Measurements from ENCODE around the gene IL1RAPL2. TPM values are rescaled to one million over a fixed set of nuclear protein-coding genes. Genes with fewer than 3 reads are reported as not detected.

Gene IL1RAPL2
- total RNA-seq, 2 experiments from 2014 or later: not detected

DNA sequence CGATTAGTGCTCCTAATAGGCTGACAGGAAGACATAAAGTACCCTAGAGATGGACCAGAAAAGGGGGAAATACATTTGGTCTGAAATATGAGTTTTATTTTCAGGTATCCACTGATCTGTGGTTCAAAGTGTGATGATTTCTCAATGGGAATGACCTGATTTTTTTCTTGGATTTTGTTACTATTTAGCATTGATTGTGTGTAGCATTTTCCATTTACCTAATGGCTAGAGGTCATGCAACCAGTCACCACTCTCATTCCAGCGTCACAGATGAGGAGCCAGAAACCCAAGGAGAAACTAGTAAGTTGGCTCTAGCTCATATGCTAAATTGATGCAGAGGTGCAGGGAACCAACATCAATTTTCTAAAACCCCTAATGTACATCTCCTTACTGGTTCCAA lies 118.1 kb downstream of the IL1RAPL2 start:
- ChIA-PET POLR2A (no interaction called here), CTCF (no interaction called here)
- H3K4me1 Mint-ChIP-seq (ENCODE audit: low read depth): no peaks in the 10 kb centered on the region
- H3K4me3 Mint-ChIP-seq: no peak overlapping the region
- no peaks in the 10 kb centered on the region for H3K9me3 Mint-ChIP-seq
- H3K36me3 Mint-ChIP-seq: no peaks in the 10 kb centered on the region
- intact Hi-C loops (cut with micrococcal nuclease): no loop called here
- DNase-seq: no peak
- no peaks in the 10 kb centered on the region for H3K27me3 Mint-ChIP-seq
- H3K27ac Mint-ChIP-seq: no peak overlapping the region

DNA sequence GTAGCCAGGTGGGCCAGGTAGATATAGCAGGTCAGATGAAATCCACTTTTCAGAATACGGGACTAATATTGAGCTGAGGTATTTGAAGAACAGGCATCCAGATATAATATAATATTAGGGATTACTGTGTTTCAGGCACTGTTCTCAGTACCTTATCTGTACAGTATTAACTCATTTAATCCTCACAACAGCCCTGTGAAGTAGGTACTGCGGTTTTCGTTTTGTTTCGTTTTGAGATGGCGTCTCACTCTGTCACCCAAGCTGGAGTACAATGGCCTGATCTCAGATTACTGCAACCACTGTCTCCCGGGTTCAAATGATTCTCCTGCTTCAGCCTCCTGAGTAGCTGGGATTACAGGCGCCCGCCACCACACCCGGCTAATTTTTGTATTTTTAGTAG lies 129.6 kb downstream of the IL1RAPL2 start:
- Mint-ChIP-seq H3K4me1 (ENCODE audit: low read depth) (no peaks in the 10 kb centered on the region), H3K9me3 (no peaks in the 10 kb centered on the region), H3K27me3 (no peaks in the 10 kb centered on the region), H3K4me3 (no peak overlapping the region), H3K36me3 (no peaks in the 10 kb centered on the region), H3K27ac (no peak overlapping the region)
- DNase-seq: no peak
- intact Hi-C loops (cut with micrococcal nuclease): no loop called here
- POLR2A ChIA-PET: no interaction called here
- CTCF ChIA-PET: interaction anchor here (0.6 kb wide), 1 partner anchor 20 kb away, joined by 3 read pairs; no protein-coding TSS in a partner anchor

DNA sequence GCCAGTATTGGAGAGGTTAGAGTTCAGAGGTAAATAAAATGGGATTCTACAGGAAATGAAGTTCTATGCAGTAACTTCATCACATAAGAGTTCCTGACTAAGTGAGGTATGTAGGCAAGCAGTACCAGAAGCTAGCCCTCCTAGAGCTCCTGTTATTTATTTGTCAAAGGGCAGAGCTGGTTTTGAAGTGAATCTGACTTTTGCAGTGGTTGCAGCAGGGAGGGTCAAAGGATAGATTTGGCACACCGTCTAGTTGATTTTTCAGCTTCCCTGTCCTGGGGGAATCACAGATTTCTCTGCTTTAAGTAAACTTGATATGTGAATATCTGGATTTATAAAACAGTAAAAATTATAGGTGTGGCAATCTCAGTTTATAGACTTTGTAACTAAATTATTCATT lies 130.7 kb downstream of the IL1RAPL2 start:
- DNase-seq: no peak
- H3K36me3 Mint-ChIP-seq: no peaks in the 10 kb centered on the region
- intact Hi-C loops (cut with micrococcal nuclease): no loop called here
- no peaks in the 10 kb centered on the region for H3K9me3 Mint-ChIP-seq
- ChIA-PET CTCF (no interaction called here), POLR2A (no interaction called here)
- no peak overlapping the region for H3K4me3 Mint-ChIP-seq
- H3K27me3 Mint-ChIP-seq: no peaks in the 10 kb centered on the region
- no peaks in the 10 kb centered on the region for H3K4me1 Mint-ChIP-seq (ENCODE audit: low read depth)
- H3K27ac Mint-ChIP-seq: no peak overlapping the region

DNA sequence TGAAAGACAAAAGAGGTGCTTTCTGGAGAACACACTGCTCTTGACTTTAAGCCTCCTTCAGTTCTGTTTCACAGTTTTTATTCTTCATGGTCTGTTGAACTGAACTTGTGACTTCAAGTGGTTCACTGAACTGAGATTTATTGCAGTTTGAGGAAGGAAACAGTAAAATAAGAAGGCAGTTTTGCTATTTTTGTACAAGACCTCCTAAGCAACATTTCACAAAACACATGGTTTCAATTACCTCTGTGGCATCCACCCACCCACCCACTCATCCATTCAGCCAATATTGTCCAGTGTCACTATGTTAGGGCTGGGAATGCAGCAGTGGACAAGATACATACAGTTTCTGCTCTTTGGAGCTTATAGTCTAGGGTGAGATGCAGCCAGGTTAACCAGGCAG lies 131.3 kb downstream of the IL1RAPL2 start:
- Mint-ChIP-seq H3K27ac (no peak overlapping the region), H3K27me3 (no peaks in the 10 kb centered on the region), H3K4me3 (no peak overlapping the region), H3K4me1 (ENCODE audit: low read depth) (no peaks in the 10 kb centered on the region), H3K9me3 (no peaks in the 10 kb centered on the region), H3K36me3 (no peaks in the 10 kb centered on the region)
- DNase-seq: no peak
- ChIA-PET CTCF (no interaction called here), POLR2A (no interaction called here)
- intact Hi-C loops (cut with micrococcal nuclease): no loop called here

DNA sequence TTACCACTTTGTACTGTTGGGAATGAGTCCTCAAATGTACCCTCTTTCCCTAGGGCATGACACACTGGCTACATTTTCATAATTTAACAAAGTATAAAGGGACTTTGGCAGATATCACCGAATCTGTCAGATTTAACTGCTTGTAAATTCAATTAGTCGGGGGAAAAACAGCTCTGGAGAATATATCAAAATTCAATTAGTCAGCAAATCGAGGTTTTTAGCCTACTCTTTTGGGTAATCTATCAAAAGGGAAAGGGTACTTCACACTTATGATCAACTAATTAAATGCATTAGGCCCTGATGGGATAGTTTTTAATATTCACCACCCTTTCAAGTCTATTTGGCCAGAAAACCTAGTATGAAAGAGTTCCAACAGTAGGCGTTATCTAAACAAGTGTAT lies 141.0 kb downstream of the IL1RAPL2 start:
- intact Hi-C loops (cut with micrococcal nuclease): no loop called here
- H3K27me3 Mint-ChIP-seq: no peaks in the 10 kb centered on the region
- no peak for DNase-seq
- no peaks in the 10 kb centered on the region for H3K4me1 Mint-ChIP-seq (ENCODE audit: low read depth)
- H3K27ac Mint-ChIP-seq: no peak overlapping the region
- no peaks in the 10 kb centered on the region for H3K9me3 Mint-ChIP-seq
- H3K36me3 Mint-ChIP-seq: no peaks in the 10 kb centered on the region
- CTCF ChIA-PET: no interaction called here
- H3K4me3 Mint-ChIP-seq: no peak overlapping the region
- POLR2A ChIA-PET: no interaction called here

DNA sequence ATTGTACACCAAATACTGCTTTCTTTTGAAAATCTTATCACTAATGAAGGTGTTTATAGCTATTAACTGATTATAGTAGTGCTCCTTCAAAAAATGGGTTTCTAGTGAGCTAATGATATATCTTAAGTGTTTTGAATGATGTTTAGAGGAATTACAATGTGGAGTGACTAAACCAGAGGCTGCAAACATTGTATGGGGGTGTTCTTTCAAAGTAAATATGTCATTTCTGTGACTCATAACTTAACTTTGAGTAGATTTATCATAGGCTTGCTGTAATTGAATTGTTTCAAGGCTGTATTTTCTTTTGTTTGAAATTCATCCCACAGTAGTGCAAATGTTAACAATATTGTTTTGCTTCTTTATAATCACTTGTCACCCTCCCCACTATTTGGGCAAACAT lies 141.6 kb downstream of the IL1RAPL2 start:
- Mint-ChIP-seq H3K36me3 (no peaks in the 10 kb centered on the region), H3K9me3 (no peaks in the 10 kb centered on the region), H3K27ac (no peak overlapping the region), H3K27me3 (no peaks in the 10 kb centered on the region), H3K4me1 (ENCODE audit: low read depth) (no peaks in the 10 kb centered on the region), H3K4me3 (no peak overlapping the region)
- DNase-seq: no peak
- intact Hi-C loops (cut with micrococcal nuclease): no loop called here
- CTCF ChIA-PET: no interaction called here
- POLR2A ChIA-PET: no interaction called here

DNA sequence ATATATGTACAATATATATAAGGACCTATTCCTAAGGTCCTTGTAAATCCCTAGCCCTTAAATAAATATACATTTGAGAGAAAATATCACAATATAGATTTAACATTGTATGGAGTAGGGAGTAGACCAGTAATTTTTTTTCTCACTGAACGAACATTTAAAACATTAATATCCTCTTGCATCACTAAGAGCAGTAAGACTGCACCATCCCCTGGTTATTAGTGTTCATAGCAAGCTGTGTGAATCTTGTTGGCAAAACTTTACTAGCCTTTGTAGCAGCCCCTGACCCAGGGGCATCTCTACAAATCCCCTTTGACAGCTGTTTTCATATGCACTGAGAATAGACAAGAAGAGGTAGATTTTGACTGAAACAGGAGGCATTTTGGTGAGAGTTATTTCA lies 146.5 kb downstream of the IL1RAPL2 start:
- POLR2A ChIA-PET: no interaction called here

DNA sequence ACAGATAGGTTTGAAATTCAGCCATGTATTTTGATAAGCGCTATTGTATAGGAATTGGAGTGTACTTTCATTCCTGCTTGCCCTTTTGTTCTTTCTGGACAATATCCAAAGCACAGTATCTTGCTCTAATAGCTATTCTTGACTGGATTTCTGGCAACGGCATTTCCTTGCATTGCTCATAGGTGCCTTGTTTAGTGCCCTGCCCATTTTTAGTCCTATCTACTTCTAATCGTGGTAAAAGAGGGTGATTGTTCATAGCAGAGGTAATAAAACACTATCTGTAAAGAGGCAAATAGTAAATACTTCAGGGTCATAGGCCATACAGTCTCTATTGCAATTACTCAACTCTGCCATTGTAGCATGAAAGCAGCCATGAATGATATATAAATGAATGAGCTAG lies 155.9 kb downstream of the IL1RAPL2 start:
- no peaks in the 10 kb centered on the region for H3K27me3 Mint-ChIP-seq
- intact Hi-C loops (cut with micrococcal nuclease): no loop called here
- CTCF ChIA-PET: no interaction called here

More for the DNA sequence above, 146.5 kb downstream of the IL1RAPL2 start:
- H3K36me3 Mint-ChIP-seq: no peaks in the 10 kb centered on the region
- H3K9me3 Mint-ChIP-seq: no peaks in the 10 kb centered on the region
- H3K4me3 Mint-ChIP-seq: no peak overlapping the region
- DNase-seq: no peak
- CTCF ChIA-PET: no interaction called here
- H3K27ac Mint-ChIP-seq: no peak overlapping the region
- no peaks in the 10 kb centered on the region for H3K4me1 Mint-ChIP-seq (ENCODE audit: low read depth)
- H3K27me3 Mint-ChIP-seq: no peaks in the 10 kb centered on the region
- intact Hi-C loops (cut with micrococcal nuclease): no loop called here

DNA sequence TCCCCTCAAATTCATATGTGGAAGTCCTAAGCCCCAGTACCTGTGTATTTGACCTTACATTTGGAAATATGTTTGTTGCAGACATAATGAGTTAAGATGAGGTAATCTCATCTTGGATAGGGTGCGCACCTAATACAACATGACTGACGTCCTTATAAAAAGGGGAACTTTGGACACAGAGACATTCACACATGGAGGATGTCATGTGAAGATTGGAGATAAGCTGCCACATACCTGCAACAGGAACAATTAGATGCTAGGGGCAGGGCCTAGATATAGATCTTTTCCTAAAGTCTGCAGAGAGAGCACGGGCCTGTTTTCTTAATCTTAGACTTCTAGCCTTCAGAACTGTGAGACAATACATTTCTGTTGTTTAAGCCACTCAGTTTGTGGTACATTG lies 162.5 kb downstream of the IL1RAPL2 start:
- Mint-ChIP-seq H3K9me3 (no peaks in the 10 kb centered on the region), H3K36me3 (no peaks in the 10 kb centered on the region), H3K27ac (no peak overlapping the region), H3K4me3 (no peak overlapping the region), H3K27me3 (no peaks in the 10 kb centered on the region), H3K4me1 (ENCODE audit: low read depth) (no peaks in the 10 kb centered on the region)
- DNase-seq: no peak
- ChIA-PET POLR2A (no interaction called here), CTCF (no interaction called here)
- intact Hi-C loops (cut with micrococcal nuclease): no loop called here

More for the DNA sequence above, 155.9 kb downstream of the IL1RAPL2 start:
- DNase-seq: no peak
- Mint-ChIP-seq H3K4me1 (ENCODE audit: low read depth) (no peaks in the 10 kb centered on the region), H3K27ac (no peak overlapping the region), H3K9me3 (no peaks in the 10 kb centered on the region), H3K4me3 (no peak overlapping the region), H3K36me3 (no peaks in the 10 kb centered on the region)
- POLR2A ChIA-PET: no interaction called here

DNA sequence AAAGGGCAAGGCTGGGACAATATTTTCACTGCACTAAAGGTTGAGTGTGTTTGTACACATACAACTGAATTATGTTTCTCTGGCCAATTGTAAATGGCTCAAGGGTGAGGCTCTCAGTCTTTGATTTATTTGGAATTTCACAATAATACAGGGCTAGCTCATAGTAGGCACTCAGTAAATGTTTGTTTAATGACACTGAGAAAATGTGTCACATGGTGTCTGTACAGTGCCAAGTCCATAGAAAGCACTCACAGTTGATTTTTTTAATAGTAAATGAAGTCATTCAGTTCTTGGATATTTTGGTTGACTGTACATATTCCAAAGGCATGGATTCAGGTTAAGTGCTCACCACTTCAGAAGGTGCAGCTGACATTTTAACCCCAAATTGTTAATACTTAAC lies 176.4 kb downstream of the IL1RAPL2 start:
- intact Hi-C loops (cut with micrococcal nuclease): no loop called here
- no peak overlapping the region for H3K27ac Mint-ChIP-seq

DNA sequence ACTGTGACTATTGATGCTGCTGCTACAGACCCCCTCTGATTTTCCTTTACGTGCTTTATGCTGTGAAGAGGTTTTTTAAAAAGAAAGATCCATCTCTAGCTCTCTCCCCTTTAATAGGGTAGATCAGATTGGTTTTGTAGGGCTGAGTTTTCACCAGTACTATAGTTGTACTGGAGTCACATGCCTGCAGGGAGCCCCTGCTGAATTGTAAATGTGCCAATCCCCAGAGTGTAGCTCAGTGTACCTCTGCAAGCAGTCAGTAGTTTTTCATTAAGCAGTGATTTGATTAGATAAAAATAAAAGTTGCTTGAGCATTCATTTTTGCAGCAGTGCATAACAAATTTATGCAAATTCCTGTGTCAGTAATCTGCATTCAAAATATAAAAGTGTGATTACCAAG lies 179.2 kb downstream of the IL1RAPL2 start:
- Mint-ChIP-seq H3K9me3 (no peaks in the 10 kb centered on the region), H3K36me3 (no peaks in the 10 kb centered on the region), H3K27ac (no peak overlapping the region), H3K27me3 (no peaks in the 10 kb centered on the region), H3K4me1 (ENCODE audit: low read depth) (no peaks in the 10 kb centered on the region), H3K4me3 (no peak overlapping the region)
- intact Hi-C loops (cut with micrococcal nuclease): no loop called here
- no peak for DNase-seq
- ChIA-PET CTCF (no interaction called here), POLR2A (no interaction called here)

More for the DNA sequence above, 176.4 kb downstream of the IL1RAPL2 start:
- Mint-ChIP-seq H3K4me3 (no peak overlapping the region), H3K27me3 (no peaks in the 10 kb centered on the region), H3K4me1 (ENCODE audit: low read depth) (no peaks in the 10 kb centered on the region), H3K9me3 (no peaks in the 10 kb centered on the region), H3K36me3 (no peaks in the 10 kb centered on the region)
- CTCF ChIA-PET: no interaction called here
- POLR2A ChIA-PET: no interaction called here
- DNase-seq: no peak

DNA sequence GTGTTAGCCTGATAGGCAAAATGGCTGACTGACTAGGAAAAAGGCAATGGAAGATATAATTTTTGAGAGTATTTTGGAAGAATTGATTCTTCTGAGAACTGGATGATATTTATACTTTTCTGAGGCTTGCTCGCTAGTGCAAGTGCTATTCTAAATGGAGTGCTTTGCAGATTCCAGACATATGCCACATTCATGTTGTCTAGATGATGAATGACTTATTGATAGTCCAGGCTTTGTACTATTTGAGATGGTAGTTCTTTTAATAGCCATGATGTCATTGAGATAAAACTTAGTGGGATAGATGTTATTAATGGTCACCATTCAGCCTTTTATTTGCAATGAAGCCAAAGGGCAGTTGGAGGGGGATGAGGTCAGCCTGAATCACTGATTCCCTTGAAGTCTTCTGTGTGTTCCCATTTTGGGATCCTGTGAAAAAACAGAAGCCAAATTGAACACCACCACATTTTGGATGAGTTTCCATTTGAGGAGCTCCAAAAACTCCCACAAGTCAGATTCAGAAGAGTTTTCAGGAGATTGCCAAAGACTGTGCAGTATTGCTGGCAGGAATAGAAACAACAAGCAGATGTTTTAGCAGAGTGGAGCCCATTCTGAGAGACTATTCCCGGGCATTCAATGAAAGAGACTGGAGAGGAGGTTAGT lies 184.1 kb downstream of the IL1RAPL2 start:
- no peak overlapping the region for H3K27ac Mint-ChIP-seq
- no peaks in the 10 kb centered on the region for H3K36me3 Mint-ChIP-seq
- H3K27me3 Mint-ChIP-seq: no peaks in the 10 kb centered on the region
- no peaks in the 10 kb centered on the region for H3K9me3 Mint-ChIP-seq
- intact Hi-C loops (cut with micrococcal nuclease): no loop called here
- ChIA-PET CTCF (no interaction called here), POLR2A (no interaction called here)
- H3K4me1 Mint-ChIP-seq (ENCODE audit: low read depth): no peaks in the 10 kb centered on the region
- H3K4me3 Mint-ChIP-seq: no peak overlapping the region
- no peak for DNase-seq

DNA sequence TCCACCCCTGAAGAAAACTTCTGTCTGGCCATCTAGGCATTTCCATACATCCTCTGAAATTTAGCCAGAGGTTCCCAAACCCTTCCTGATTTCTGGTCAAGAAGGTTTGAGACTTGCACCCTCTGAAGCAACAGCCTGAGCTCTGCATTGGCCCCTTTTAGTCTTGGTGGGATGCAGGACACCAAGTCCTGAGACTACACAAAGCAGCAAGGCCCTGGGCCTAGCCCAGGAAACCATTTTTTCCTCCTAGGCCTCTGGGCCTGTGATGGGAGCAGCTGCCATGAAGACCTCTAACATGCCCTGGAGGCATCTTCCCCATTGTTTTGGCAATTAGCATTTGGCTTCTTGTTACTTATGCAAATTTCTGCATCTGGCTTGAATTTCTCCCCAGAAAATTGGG lies 196.6 kb downstream of the IL1RAPL2 start:
- intact Hi-C loops (cut with micrococcal nuclease): no loop called here
- no peak for DNase-seq
- H3K4me3 Mint-ChIP-seq: no peak overlapping the region
- no peaks in the 10 kb centered on the region for H3K36me3 Mint-ChIP-seq
- POLR2A ChIA-PET: no interaction called here
- H3K9me3 Mint-ChIP-seq: peaks cover 10% of the 10 kb centered on the region
- CTCF ChIA-PET: no interaction called here
- H3K27me3 Mint-ChIP-seq: no peaks in the 10 kb centered on the region
- no peak overlapping the region for H3K27ac Mint-ChIP-seq
- H3K4me1 Mint-ChIP-seq (ENCODE audit: low read depth): no peaks in the 10 kb centered on the region

DNA sequence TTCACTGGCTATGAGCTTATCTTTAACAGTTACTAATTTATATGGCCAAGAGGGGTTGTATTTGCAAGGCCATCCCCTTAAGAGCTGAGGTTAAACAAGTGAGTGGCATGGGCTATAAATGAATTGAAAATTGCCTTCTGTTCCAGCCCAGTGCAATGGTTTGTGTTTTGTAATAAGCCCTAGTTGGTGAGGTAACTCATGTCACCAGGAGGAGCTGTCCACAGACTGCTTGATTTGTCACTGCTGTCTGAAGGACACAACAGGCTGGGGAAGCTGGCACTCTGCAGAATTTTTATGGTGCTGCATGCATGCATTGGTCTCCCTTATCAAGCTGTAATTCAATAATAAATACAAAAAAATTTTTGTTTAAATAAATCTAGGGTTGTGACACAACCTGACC lies 223.8 kb downstream of the IL1RAPL2 start:
- Mint-ChIP-seq H3K27me3 (no peaks in the 10 kb centered on the region), H3K4me1 (ENCODE audit: low read depth) (no peaks in the 10 kb centered on the region), H3K27ac (no peak overlapping the region), H3K36me3 (no peaks in the 10 kb centered on the region), H3K9me3 (no peaks in the 10 kb centered on the region), H3K4me3 (no peak overlapping the region)
- POLR2A ChIA-PET: no interaction called here
- no peak for DNase-seq
- intact Hi-C loops (cut with micrococcal nuclease): no loop called here
- CTCF ChIA-PET: no interaction called here

Data from activated CD4-positive, alpha-beta memory T cell treated with anti-CD3 and anti-CD28 coated beads for 36 hours (primary cell).